Prostate gland (tissue), 2 donors: ENCODE data around the gene RABEP2.

ENCODE experiments used
- POLR2A ChIP-seq: fragments of 450-650 bp; IDR thresholded peaks from one replicate; pipeline ENCODE4 v1.6.1; 2016; ENCODE audit warnings: antibody characterized with exemption, mild to moderate bottlenecking
- TF ChIP-seq, protein P1 (sequence below), 4 experiments: fragments of 200-600 bp in 2 of 4; fragments of 450-650 bp in 2 of 4; sonication (generic) in 2 of 4; IDR thresholded peaks; 1 replicate in 3 of 4; 2 replicates in 1 of 4; pipeline ENCODE4 v1.5.1; 2016 to 2019; ENCODE audit warnings: antibody characterized with exemption in 4 of 4, mild to moderate bottlenecking in 2 of 4, moderate library complexity in 2 of 4

DNA sequence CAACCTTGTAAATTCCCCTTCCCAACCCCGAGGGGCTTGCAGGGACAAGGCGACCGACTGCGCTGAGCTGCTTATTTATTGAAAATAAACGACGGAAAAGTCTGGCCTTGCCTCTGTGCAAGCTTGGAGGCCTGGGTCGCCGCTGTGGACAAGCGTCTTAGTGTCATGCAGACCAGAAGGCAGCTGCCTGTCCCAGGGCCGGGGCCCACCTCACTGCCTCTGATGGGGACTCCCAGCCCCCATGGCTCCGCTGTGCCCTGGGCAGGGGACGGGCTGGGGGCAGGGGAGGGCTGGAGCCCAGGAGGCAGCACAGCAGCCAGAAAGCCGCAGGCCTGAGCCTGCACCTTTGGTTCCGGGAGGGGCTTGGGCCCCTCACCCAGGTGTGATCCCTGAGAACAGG is 20.7 kb downstream of the RABEP2 start:
- TF ChIP-seq, protein P1, sequence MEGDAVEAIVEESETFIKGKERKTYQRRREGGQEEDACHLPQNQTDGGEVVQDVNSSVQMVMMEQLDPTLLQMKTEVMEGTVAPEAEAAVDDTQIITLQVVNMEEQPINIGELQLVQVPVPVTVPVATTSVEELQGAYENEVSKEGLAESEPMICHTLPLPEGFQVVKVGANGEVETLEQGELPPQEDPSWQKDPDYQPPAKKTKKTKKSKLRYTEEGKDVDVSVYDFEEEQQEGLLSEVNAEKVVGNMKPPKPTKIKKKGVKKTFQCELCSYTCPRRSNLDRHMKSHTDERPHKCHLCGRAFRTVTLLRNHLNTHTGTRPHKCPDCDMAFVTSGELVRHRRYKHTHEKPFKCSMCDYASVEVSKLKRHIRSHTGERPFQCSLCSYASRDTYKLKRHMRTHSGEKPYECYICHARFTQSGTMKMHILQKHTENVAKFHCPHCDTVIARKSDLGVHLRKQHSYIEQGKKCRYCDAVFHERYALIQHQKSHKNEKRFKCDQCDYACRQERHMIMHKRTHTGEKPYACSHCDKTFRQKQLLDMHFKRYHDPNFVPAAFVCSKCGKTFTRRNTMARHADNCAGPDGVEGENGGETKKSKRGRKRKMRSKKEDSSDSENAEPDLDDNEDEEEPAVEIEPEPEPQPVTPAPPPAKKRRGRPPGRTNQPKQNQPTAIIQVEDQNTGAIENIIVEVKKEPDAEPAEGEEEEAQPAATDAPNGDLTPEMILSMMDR (IDR thresholded peaks at IDR 0.05) = no peak
- no peak for TF ChIP-seq POLR2A
